Measurements from ENCODE around the gene TBATA.

The TBATA gene

GRCh38 chr10:70761031-70761601 is 24.1 kb downstream of the TBATA start:
- no peak for DNase-seq (ENCODE audit: low spot score)

- no peak for DNase-seq (ENCODE audit: low spot score)
These were observed 24.8 kb downstream of the TBATA start for GRCh38 chr10:70760271-70760787.

- no peak for DNase-seq (ENCODE audit: low spot score)
These were observed 25.4 kb downstream of the TBATA start for GRCh38 chr10:70759781-70760180.

GRCh38 chr10:70758757-70759514 is 26.2 kb downstream of the TBATA start:
- peak; percentile 50 for DNase-seq (ENCODE audit: low spot score)

- no peak for DNase-seq (ENCODE audit: low spot score)
These were observed 27.3 kb downstream of the TBATA start for GRCh38 chr10:70757856-70758255.

- DNase-seq (ENCODE audit: low spot score): peak; percentile 48
These were observed 28.3 kb downstream of the TBATA start for GRCh38 chr10:70756700-70757360.

- DNase-seq (ENCODE audit: low spot score): no peak
These were observed 31.1 kb downstream of the TBATA start for GRCh38 chr10:70753841-70754621.

- no peak for DNase-seq (ENCODE audit: low spot score)
These were observed 32.0 kb downstream of the TBATA start for GRCh38 chr10:70753026-70753663.

- DNase-seq (ENCODE audit: low spot score): no peak
These were observed 32.6 kb downstream of the TBATA start for GRCh38 chr10:70752571-70752970.

- no peak for DNase-seq (ENCODE audit: low spot score)
These were observed 33.2 kb downstream of the TBATA start for GRCh38 chr10:70751991-70752390.

- no peak for DNase-seq (ENCODE audit: low spot score)
These were observed 33.8 kb downstream of the TBATA start for GRCh38 chr10:70751356-70751755.

- DNase-seq (ENCODE audit: low spot score): no peak
These were observed 34.9 kb downstream of the TBATA start for GRCh38 chr10:70750156-70750703.

- DNase-seq (ENCODE audit: low spot score): no peak
These were observed 35.4 kb downstream of the TBATA start for GRCh38 chr10:70749756-70750155.

GRCh38 chr10:70748801-70749573 is 36.2 kb downstream of the TBATA start:
- DNase-seq (ENCODE audit: low spot score): no peak

GRCh38 chr10:70748305-70748704 is 36.9 kb downstream of the TBATA start:
- no peak for DNase-seq (ENCODE audit: low spot score)

GRCh38 chr10:70747192-70747965 is 37.8 kb downstream of the TBATA start:
- DNase-seq (ENCODE audit: low spot score): no peak

- DNase-seq (ENCODE audit: low spot score): no peak
These were observed 39.6 kb downstream of the TBATA start for GRCh38 chr10:70745555-70745954.

GRCh38 chr10:70744617-70745143 is 40.5 kb downstream of the TBATA start:
- no peak for DNase-seq (ENCODE audit: low spot score)

GRCh38 chr10:70743879-70744278 is 41.3 kb downstream of the TBATA start:
- DNase-seq (ENCODE audit: low spot score): no peak

GRCh38 chr10:70743430-70743788 is 41.8 kb downstream of the TBATA start:
- no peak for DNase-seq (ENCODE audit: low spot score)
